NCI-H2171 (cell line): Measurements from ENCODE around the gene ELOVL2.

Experiments used
- DNase-seq: peaks from one replicate; lab custom pipeline; 2025; lab: John Stamatoyannopoulos, UW

The ELOVL2 gene

DNA sequence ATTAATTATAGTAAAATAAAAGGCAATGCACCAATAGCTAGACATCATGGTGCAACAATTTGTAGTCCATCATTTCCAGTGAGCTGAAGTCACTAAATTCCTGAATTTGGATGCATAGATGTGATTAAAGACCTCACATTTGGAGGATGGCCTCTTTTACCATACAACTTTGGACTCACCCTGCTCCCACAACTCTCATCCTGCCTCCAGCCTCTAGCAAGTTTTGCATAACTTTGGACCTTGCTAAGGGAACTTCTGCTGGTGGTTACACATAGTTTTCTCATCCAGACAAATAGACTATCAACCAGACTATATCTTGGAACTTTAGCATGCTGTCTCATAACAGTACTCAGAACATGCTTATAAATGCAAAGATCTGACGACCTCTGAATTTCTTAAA lies 12.8 kb upstream of the ELOVL2 start:
- no peak for DNase-seq

DNA sequence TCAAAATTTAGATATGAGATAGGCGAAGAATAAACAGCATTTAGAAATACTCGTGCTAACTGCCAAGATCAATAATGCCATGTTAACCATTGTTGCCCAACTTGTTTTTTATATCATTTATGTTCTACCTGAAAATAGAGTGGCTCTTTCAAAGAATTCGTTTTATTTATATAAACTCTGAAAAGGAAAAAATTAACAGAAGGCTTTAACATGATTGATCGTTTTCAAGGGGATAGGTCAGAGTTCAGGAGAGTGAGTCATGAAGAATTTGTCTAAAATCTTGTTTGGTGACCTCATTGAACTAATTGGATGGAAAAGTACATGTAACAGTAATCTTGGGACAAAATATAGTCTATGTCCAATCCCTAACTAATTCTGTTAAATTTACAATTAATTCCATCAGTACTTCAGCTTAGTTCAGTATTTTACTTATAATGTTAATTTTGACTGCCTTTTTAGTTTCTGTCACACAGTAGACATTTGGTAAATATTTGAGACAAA lies 11.1 kb upstream of the ELOVL2 start:
- no peak for DNase-seq

DNA sequence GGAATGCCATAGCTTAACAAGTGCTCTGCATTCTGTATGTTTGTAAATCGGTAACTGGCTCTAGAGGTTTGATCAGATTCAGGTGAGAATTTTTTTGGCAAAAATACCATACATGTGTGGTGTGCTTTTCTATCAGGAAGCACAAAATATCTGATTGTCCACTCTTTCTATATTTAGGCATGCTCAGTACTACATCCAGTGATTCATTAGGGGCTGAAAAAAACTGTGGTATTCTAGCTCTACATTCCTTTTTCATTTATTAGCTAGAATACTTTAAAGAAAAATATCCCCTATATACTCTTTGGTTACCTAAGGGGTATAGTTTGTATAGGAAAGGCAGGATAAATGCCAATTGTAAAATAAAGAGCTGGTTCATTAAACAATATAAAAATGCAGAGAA lies 10.6 kb upstream of the ELOVL2 start:
- no peak for DNase-seq

DNA sequence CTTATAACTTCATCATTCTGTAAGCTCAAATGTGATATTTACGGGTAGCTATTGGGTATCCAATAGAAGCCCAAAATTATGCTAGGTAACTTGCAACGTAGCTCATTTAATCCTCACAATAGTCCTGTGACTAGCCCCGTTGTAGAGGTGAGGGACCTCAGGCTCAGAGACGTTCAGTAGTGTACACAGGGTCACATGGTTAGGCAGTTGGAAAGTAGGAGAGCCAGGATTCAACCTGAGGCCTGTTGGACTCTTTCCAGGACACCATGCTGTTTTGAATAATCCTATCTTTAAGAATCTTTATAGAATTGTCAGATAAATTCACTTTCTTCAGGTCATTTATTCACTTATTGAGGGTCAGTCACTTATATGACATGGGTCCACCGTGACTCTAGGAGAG lies 9.2 kb upstream of the ELOVL2 start:
- no peak for DNase-seq

- no peak for DNase-seq
Measured at GRCh38 chr6:11050731-11051130, 6.6 kb upstream of the ELOVL2 start.

DNA sequence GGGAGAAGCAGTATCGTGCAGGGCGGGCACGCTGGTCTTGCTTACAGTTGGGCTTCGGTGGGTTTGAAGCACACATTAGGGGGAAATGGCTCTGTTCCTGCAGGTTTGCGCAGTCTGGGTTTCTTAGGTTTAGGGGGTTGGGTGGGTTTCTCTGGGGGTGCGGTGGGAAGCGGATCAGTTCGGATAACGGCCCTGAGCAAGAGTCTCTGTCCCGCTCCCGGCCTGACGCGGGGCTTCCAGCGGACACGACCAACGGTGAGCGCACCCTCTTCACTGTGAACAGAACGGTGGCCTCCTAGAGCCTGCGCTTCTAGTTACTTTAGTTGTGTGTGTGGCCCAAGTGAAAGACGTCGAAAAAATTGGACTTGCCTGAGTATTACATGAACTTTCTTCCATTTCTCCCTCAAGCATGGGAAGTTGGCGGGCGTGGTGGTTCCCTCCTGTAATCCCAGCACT lies 635 bp upstream of the ELOVL2 start:
- no peak for DNase-seq

DNA sequence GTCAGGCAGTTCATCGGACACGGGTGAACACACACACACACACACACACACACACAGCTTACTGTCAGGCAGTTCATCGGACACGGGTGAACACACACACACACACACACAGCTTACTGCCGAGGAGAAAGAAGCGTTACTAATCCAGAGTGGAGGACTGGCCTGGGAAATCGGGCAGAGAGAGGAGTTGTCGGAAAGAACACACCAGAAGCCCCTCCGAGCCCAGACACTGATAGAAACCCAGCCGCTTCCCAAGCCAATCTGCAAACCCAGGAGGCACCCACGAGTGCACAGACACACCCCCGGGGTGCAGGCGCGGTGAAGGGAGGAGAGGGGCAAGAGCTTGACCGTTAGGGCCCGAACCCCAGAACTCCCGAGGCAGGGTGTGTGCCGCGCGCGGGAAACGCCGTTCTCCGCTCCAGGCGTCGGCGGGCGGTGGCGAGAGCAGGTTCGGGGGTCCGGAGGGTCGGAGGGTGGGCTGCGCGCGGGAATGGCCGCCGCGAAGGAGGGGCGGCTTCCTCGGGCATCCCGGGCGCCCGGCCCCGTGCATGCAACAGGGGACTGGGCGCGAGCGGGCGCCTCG lies 636 bp downstream of the ELOVL2 start:
- DNase-seq, result no peak

DNA sequence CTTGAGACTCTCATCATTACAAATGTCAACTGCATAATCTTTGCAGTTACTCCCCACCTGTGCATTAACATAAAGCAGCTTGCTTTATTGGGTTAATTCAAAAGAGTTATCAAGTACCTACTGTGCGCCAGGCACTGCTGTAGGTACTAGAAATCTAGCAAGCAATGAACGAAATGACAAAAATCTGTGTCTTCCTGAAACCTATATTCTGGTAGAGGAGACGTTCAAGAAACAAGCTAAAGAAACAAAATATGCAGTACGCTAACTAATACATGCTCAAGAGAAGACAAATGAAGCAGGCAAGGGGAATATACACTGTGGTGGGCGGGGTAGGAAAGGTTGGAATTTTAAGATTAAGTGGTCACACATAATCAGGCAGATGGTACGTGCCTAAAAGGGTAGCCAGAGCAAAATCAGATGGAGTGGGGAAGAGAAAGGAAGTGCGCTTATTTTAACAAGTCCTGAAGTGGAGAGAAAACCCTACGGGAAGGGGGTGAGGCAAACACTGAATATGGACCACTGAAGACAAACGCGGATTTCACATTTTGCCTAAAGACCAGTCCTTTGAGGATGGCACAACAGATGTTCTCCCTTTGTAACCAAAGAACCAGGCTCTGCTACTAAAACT lies 1.2 kb downstream of the ELOVL2 start:
- no peak for DNase-seq

DNA sequence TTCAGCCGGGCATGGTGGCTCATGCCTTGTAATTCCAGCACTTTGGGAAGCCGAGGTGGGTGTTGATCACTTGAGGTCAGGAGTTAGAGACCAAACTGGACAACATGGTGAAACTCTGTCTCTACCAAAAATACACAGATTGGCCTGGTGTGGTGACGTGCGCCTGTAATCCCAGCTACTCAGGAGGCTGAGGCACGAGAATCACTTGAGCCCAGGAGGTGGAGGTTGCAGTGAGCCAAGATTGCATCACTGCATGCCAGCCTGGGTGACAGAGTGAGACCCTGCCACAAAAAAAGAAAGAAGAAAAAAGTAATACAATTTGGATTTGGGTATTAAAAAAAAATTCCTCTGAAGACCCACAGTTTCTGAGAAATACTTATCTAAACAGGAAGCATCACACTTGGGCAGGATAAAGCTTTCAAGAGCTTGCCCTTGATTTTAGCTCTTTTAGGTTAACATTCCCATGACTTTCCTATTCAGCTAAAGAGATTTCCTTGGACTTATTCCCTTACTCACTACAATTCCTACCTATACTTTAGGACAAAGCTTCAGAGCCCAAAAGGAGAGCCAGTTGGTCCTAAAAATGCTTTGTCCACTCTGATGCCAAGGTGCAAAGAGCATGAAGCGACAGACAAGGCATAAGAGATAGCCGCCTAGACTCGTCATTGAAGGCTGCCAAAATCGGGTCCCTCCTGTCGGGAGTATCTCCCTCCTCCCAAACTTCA lies 1.9 kb downstream of the ELOVL2 start:
- no peak for DNase-seq

- no peak for DNase-seq
Measured at GRCh38 chr6:11040134-11040533, 4.0 kb downstream of the ELOVL2 start.

- DNase-seq, result no peak
Measured at GRCh38 chr6:11039040-11039439, 5.1 kb downstream of the ELOVL2 start.

DNA sequence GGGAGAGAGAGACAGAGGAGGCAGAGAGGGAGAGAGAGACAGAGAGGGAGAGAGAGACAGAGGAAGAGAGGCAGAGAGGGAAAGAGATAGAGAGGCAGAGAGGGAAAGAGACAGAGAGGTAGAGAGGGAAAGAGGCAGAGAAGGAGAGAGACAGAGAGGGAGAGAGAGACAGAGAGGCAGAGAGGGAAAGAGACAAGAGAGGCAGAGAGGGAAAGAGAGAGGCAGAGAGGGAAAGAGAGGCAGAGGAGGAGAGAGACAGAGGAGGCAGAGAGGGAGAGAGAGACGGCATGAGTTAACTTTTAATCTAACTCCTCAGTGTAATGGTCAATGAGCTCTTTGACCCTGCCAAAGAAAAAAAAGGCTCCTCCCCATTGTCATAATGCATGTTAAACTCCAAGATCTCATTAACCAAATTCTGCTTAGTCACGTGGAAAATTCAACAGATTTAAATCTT lies 7.1 kb downstream of the ELOVL2 start:
- DNase-seq, result no peak

GRCh38 chr6:11036351-11036740 lies 7.8 kb downstream of the ELOVL2 start:
- no peak for DNase-seq

GRCh38 chr6:11035616-11036350 lies 8.3 kb downstream of the ELOVL2 start:
- no peak for DNase-seq

GRCh38 chr6:11033825-11034224 lies 10.3 kb downstream of the ELOVL2 start:
- DNase-seq, result no peak

DNA sequence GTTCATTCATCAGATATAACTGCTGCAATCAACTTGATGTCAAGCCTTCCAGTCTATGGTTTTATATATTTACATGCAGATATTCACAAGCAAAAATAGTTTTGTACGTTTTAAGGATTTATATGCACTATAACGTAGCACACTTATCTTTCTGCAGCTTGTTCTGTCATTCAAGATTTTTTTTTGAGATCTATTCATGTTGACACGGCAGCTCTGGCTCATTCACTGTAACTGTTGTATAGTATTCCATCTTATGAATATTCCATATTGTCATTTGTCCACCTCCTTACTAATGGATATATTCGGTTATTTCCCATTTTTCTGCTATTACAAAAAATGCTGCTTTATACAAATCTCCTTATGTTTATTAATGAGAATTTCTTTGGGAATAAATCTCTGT lies 13.2 kb downstream of the ELOVL2 start:
- no peak for DNase-seq

DNA sequence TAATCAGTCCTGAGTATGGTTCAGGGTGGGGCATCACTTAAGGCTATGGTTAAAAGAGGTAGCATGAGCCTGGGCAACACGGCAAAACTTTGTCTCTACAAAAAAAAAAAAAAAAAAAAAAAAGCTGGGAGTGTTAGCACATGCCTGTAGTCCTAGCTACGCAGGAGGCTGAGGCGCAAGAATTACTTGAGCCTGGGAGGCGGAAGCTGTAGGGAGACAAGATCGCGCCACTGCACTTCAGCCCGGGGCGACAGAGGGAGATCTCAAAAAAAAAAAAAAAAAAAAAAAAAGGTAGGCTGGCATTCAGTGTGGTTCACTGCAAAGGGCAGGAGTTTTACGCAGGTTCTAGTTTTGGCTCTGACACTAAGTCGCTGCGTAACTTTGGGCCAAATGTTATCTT lies 15.1 kb downstream of the ELOVL2 start:
- DNase-seq, result no peak

DNA sequence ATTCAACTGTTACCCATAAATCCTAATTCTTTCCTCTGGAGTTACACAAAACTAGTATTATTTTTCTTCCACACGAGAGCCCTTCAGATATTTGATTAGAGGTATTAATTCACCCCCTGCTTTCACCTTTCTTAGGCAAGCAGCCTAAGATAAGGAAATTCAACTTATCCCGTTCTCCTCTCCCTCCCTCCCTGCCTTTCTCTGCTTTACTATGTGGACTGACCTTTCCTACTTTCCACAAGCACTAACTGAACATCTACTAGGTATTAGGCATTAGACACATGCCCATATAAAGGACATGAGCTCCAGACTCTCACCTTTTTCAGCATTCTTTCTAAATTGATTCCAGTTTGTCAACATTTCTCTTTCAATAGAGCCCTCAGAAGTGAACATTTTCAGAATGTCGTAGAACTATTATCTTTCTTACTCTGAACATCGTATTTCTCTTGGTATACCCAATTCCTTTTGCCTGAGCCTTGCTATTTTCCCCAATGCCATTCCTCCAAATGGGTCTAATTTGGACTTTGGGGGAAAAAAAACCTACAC lies 16.5 kb downstream of the ELOVL2 start:
- no peak for DNase-seq

DNA sequence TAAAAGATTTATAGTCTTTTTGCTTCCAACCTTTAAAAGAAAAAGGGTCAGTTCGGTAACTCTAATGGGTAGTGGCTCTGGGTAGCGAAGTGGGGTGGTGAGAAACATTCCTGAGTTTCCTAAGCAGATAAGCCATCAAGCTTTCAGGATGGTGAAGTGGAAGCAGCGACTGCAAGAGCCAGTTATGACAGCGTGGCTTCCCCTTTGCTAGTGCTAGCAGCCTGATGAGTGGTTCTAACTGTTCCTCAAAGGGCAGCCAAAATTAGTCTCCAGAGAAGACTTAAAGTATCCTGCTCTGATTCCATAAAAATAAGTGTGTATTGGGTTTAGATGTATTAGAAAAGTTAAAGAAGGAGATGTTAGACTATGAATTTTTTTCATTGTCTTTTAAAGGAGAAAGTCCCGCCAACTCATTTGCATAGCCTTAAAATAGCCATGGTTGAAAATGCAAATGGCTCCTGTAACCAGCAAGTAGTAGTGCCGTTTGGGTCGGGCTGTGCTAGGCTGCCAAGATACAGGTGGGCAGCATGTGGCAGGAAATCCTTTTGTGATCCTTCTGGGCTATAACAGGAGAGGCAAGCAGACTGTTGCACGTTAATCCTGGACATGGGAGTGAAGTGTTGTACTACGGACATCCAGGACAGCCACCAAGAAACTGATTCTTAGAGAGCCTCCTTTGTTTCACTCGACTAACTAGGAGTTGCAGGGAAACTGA lies 18.0 kb downstream of the ELOVL2 start:
- no peak for DNase-seq

GRCh38 chr6:11025130-11025529 lies 19.0 kb downstream of the ELOVL2 start:
- DNase-seq, result no peak

GRCh38 chr6:11023032-11023431 lies 21.1 kb downstream of the ELOVL2 start:
- no peak for DNase-seq

GRCh38 chr6:11021714-11022113 lies 22.4 kb downstream of the ELOVL2 start:
- no peak for DNase-seq
